Occipital lobe (tissue), 2 donors: ENCODE data around the gene MAGI2. TPM values are rescaled to one million over a fixed set of nuclear protein-coding genes. Genes with fewer than 3 reads are reported as not detected.
"Not testable (repeated sequence)": the region's sequence is repeated elsewhere in the genome, so short reads cannot be mapped to it uniquely, and the experiment has no call there.

Experiments
- DNase-seq: peaks from one replicate; lab custom pipeline; 2025; lab: John Stamatoyannopoulos, UW
- total RNA-seq: library from RNA; depleted of rRNA; stranded (reverse); fragments of >200 nt; gene quantifications from one replicate; pipeline ENCODE4 v1.2.3, GENCODE V29; 2014

Gene MAGI2
- total RNA-seq, 1 donor from 2014 or later = 244 TPM

GRCh38 chr7:78311181-78311580 is 1142.3 kb downstream of the MAGI2 start:
- no peak for DNase-seq

DNA sequence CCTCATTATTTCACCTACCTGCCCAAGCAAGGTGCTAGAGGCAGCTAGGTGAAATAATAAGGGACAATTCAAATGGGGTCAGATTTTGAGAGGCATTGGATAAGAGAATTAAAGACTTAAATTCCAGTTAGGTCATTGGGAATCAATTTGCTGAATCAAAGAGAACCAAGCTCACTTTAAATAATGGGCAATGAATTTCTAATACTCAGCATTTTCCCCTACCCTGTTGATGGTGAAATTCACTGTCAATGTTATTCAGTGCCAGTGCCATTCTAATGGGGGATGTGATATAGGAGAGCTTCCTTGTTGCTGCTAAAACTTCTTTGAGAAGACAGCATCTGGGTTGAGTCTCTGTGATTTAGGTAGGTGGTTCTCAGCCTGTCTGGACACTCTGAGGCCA is 1145.6 kb downstream of the MAGI2 start:
- no peak for DNase-seq

DNA sequence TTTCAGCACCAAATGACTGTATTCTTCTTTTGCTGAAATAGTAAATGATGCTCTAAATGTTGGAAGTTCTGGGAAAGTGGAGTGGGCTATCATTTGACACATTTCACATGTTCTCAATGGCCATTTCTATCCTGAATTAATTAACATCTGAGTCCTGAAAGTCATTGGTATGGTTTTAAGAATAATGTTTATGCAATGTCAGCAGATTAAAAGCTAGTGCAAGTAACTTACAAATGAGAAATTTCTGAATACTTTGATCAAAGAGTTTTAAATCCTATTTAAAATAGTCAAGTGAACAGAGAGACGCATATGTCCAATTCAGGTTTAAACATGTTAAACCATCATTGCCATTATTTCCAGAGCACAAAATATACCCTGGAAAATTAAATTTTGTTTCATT is 1146.8 kb downstream of the MAGI2 start:
- DNase-seq = no peak

GRCh38 chr7:78301407-78301806 is 1152.1 kb downstream of the MAGI2 start:
- DNase-seq = no peak

GRCh38 chr7:78299088-78299487 is 1154.4 kb downstream of the MAGI2 start:
- no peak for DNase-seq

- DNase-seq = no peak
Observed at GRCh38 chr7:78296644-78297371, 1156.7 kb downstream of the MAGI2 start.

DNA sequence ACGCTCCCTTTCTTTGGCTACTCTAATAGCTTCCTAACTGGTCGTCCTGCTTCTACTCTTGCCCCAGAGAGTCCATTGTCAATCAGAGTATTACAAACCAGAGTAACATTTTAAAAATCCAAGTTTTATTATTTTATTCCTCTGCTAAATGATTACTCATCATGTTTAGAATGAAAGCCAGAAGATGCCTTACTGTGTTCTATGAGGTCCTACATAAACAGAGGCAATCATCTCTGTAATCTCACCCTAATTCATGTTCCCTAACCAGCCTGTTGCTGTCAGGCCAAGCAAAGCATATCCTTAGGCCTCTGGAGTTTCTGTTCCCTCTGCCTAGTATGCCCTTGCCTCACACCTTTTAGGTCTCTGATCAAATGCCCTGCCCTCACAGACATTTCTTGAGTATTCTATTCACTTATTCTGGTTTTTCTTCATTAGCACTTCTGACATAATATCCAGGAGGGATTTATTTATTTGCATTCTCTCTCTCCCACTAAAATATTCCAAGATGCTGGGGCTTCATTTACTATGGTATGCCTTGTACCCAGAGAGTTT is 1157.3 kb downstream of the MAGI2 start:
- DNase-seq = no peak

- DNase-seq = not testable (repeated sequence)
Observed at GRCh38 chr7:78289471-78289870, 1164.0 kb downstream of the MAGI2 start.

GRCh38 chr7:78284945-78285344 is 1168.5 kb downstream of the MAGI2 start:
- DNase-seq = no peak

GRCh38 chr7:78280276-78280675 is 1173.2 kb downstream of the MAGI2 start:
- no peak for DNase-seq

- DNase-seq = no peak
Observed at GRCh38 chr7:78279457-78279856, 1174.0 kb downstream of the MAGI2 start.

- no peak for DNase-seq
Observed at GRCh38 chr7:78279032-78279431, 1174.4 kb downstream of the MAGI2 start.

DNA sequence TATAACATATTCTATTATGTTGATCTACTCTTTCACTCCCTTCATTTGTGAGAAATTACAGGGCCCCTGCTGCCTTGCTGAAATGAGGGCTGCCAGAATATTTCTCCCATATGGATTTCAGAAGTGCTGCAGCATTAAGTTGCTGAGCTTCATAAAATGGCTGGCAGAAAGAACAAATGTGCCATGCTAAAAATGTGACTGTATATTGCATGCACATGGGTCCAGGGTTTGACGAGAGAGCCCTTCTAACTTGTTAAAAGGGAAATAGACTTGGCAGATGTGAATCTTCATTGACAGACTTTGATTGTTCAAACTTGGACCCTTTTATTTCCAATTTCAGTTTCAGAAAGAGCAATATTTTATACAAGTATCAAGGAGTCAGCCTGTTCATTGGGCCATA is 1186.3 kb downstream of the MAGI2 start:
- no peak for DNase-seq

- DNase-seq = no peak
Observed at GRCh38 chr7:78265486-78265885, 1188.0 kb downstream of the MAGI2 start.

DNA sequence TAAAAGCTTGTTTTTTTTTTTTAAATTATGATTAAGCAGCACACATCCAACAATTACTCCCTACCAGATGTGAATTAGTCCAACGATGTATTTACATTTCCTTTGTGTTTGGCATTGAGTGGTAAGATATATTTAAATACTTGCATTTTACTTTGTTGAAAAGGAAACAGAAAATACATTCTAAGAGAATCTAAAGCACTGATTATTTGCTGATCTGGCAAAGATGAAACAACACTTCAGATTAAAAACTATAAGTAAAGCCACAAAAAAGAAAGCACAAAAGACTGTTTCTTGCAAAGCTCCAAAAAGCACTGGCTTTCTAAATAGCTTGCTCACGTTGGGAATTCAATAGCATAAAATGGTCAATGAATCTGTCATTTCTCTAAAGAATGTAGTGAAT is 1188.4 kb downstream of the MAGI2 start:
- DNase-seq = no peak

DNA sequence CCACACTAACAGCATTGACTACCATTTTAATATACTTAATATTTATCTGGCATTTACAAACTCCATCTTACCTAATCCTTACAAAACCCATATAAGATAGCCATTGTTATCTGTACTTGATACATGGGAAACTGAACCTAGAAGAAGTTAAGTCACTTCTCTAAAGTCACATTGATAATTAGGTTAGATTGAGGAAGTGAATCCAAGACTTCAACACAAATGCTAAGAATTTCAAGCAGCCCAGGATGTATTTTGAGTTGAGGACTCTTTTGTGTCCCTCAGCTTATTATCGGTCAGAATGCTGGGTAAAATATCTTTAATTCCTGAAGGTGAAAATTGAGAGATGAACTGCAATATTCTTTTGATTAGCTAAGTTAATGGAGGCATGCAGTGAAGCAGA is 1189.4 kb downstream of the MAGI2 start:
- DNase-seq = no peak

DNA sequence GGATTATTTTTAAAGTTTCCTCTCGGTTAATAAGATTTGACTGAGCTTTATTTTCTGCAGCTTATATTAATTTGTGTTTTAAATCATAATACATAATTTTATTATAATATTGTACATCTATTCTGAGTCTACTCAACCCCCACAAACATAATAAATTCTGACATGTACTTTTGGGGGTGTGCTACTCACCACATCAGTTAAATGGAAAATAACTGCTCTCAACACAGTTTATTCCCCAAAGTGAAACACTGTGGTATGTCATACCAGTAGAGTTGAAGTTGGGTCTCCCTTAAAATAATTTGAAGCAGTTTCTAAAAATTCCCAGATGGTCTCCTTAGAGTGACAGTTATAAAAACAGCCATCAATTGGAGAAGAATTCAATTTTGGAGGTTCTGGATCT is 1191.7 kb downstream of the MAGI2 start:
- no peak for DNase-seq

GRCh38 chr7:78261302-78261701 is 1192.2 kb downstream of the MAGI2 start:
- DNase-seq = no peak

DNA sequence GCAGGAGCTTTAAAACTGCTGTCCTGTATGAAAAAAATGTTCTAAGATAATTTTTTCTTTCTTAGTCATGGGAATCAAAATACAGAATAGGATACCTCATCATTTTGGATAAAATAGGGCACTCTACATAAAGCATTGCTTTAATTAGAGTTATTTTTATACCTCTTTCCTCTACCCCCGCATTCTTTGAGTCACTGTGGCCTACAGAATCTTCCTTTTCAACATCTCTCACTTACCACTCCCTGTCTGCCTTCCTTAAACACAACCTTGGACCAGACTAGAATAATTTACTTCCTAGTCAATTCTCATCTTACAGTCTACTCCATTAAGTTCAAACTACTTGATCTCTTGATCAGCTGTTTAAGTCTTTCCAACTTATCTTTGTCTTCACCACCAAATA is 1192.6 kb downstream of the MAGI2 start:
- DNase-seq = no peak

GRCh38 chr7:78254726-78255055 is 1198.8 kb downstream of the MAGI2 start:
- no peak for DNase-seq

DNA sequence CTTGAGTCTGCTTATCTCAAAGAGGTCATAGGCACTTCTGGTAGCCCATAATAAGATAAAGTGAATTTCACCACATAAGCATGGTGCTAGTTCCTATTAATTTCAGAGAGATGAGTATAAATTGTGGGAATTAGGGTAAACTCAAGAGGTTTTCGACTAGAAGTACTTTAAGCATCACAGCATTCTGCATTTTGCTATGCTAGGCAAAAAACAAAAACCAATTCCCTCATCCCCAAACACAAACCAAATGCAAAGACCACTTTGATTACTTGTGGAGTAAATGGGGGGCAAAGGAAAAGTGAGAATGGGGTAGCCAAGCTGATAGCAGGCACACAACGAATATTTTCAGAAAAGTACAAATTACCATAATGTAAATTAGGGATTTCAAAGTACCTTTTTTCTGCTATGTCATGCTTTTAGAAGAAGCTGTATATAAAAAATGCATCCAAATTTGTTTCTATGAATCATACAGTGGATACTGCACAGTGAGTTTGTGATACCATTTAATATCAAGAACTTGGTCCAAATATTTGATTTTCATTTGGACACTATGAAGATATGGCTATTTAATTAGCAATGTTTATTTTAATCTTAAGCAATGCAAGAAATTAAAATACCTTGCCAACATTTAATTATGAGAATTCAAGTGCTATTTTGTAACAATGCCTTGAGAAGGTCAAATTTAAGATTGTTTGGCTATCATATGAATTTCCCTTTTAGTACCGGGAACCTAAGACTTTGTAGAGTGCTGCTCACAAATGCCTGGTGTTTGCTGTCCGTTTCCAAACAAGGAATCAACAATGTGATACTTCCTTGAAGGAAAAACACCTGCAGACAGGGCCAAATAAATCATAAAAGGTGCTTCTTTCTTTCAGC is 1199.4 kb downstream of the MAGI2 start:
- no peak for DNase-seq

DNA sequence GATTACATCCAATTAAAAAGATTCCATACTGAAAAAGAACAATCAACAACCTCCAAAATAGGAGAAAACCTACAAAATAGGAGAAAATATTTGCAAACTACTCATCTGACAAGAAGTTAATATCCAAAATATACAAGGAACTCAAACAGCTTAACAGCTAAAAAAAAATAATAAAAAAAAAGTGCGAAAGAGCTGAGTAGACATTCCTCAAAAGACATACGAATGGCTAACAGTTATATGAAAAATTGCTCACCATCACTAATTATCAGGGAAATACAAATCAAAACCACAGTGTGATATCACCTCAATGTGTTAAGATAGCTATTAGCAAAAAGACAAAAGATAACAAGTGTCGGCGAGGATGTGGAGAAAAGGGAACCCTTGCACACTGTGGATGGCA is 1204.6 kb downstream of the MAGI2 start:
- no peak for DNase-seq
